Neural cell (in vitro differentiated cells): ENCODE data around the gene ESRRB. TPM values are rescaled to one million over a fixed set of nuclear protein-coding genes. Genes with fewer than 3 reads are reported as not detected.

Source experiments
- H2AFZ ChIP-seq: fragments of 200-600, 300-800 bp; sonication (generic), shearing (Covaris generic); 2 replicates; pipeline ENCODE4 v1.6.0; 2014; ENCODE audit warnings: low read depth, mild to moderate bottlenecking, antibody characterized with exemption, low read length, moderate library complexity
- H3F3A ChIP-seq: fragments of 200-600 bp; shearing (Covaris generic); 2 replicates; pipeline ENCODE4 v1.6.1; 2016; ENCODE audit warnings: mild to moderate bottlenecking, moderate library complexity, mixed read lengths, antibody characterized with exemption, low read length; ENCODE audit not compliant: insufficient read depth, poor library complexity, severe bottlenecking
- H3K27ac ChIP-seq: fragments of 200-600, 300-800 bp; sonication (generic), shearing (Covaris generic); 2 replicates; pipeline ENCODE4 v1.5.1; 2014; ENCODE audit warnings: mild to moderate bottlenecking, low read length, moderate library complexity
- H3K27me3 ChIP-seq: fragments of 300-800, 200-600 bp; sonication (generic), shearing (Covaris generic); 2 replicates; pipeline ENCODE4 v1.6.0; 2014; ENCODE audit warnings: mild to moderate bottlenecking, low read depth, low read length, moderate library complexity; ENCODE audit not compliant: insufficient read depth
- H3K36me3 ChIP-seq: fragments of 300-800, 200-600 bp; sonication (generic), shearing (Covaris generic); 2 replicates; pipeline ENCODE4 v1.5.1; 2014; ENCODE audit warnings: mild to moderate bottlenecking, antibody characterized with exemption, low read length, moderate library complexity; ENCODE audit not compliant: insufficient read depth
- H3K4me2 ChIP-seq: fragments of 300-800, 200-600 bp; sonication (generic), shearing (Covaris generic); 2 replicates; pipeline ENCODE4 v1.6.0; 2014; ENCODE audit warnings: mild to moderate bottlenecking, low read length
- H3K4me3 ChIP-seq: fragments of 300-800, 200-600 bp; sonication (generic), shearing (Covaris generic); 2 replicates; pipeline ENCODE4 v1.5.1; 2014; ENCODE audit warnings: mild to moderate bottlenecking, low read length, moderate library complexity
- H3K79me2 ChIP-seq: fragments of 200-600 bp; shearing (Covaris generic); replicated peaks from 2 replicates; pipeline ENCODE4 v1.6.0; 2014; ENCODE audit warnings: mild to moderate bottlenecking, low read length, moderate library complexity; ENCODE audit not compliant: insufficient read depth
- H3K9ac ChIP-seq: fragments of 300-800, 200-600 bp; sonication (generic), shearing (Covaris generic); 2 replicates; pipeline ENCODE4 v1.6.1; 2016; ENCODE audit warnings: mild to moderate bottlenecking, low read length, mixed read lengths
- H3K9me2 ChIP-seq: fragments of 200-600 bp; shearing (Covaris generic); 2 replicates; pipeline ENCODE4 v1.6.1; 2016; ENCODE audit warnings: mild to moderate bottlenecking, low read length, mixed read lengths; ENCODE audit not compliant: insufficient read depth
- H3K9me3 ChIP-seq: fragments of 200-600, 300-800 bp; sonication (generic), shearing (Covaris generic); 2 replicates; pipeline ENCODE4 v1.6.1; 2016; ENCODE audit warnings: mild to moderate bottlenecking, mixed run types, low read length, moderate library complexity, mixed read lengths
- H4K20me1 ChIP-seq: fragments of 200-600 bp; shearing (Covaris generic); 2 replicates; pipeline ENCODE4 v1.6.1; 2016; ENCODE audit warnings: mild to moderate bottlenecking, mixed run types; ENCODE audit not compliant: insufficient read depth
- CTCF ChIP-seq: fragments of 450-650 bp; IDR thresholded peaks from 2 replicates; pipeline ENCODE4 v1.5.1; 2014; ENCODE audit warnings: antibody characterized with exemption, mild to moderate bottlenecking, moderate library complexity; ENCODE audit not compliant: poor library complexity, severe bottlenecking
- EP300 ChIP-seq: fragments of 450-650 bp; conservative IDR thresholded peaks from 2 replicates; pipeline ENCODE4 v1.6.1; 2014; ENCODE audit warnings: antibody characterized with exemption, mild to moderate bottlenecking, moderate library complexity; ENCODE audit not compliant: poor library complexity, severe bottlenecking
- EZH2 ChIP-seq: fragments of 200-600, 300-800 bp; shearing (Covaris generic), sonication (generic); IDR thresholded peaks from 2 replicates; pipeline ENCODE4 v1.6.1; 2014; ENCODE audit warnings: antibody characterized with exemption, low read length, borderline replicate concordance, mild to moderate bottlenecking; ENCODE audit not compliant: insufficient read depth, poor library complexity, severe bottlenecking
- MXI1 ChIP-seq: fragments of 450-650 bp; conservative IDR thresholded peaks from 2 replicates; pipeline ENCODE4 v1.6.1; 2014; ENCODE audit warnings: antibody characterized with exemption, mild to moderate bottlenecking; ENCODE audit not compliant: poor library complexity, severe bottlenecking
- POLR2AphosphoS5 ChIP-seq: IDR thresholded peaks from 2 replicates; pipeline ENCODE4 v1.6.1; 2012
- RAD21 ChIP-seq: fragments of 450-650 bp; conservative IDR thresholded peaks from 2 replicates; pipeline ENCODE4 v1.6.1; 2014; ENCODE audit warnings: antibody characterized with exemption, mild to moderate bottlenecking, moderate library complexity
- REST ChIP-seq: IDR thresholded peaks from 2 replicates; pipeline ENCODE4 v1.6.1; 2012; ENCODE audit warnings: borderline replicate concordance
- SMC3 ChIP-seq: fragments of 450-650 bp; conservative IDR thresholded peaks from 2 replicates; pipeline ENCODE4 v1.6.1; 2014; ENCODE audit warnings: antibody characterized with exemption, mild to moderate bottlenecking, moderate library complexity; ENCODE audit not compliant: poor library complexity
- TAF1 ChIP-seq: IDR thresholded peaks from 2 replicates; pipeline ENCODE4 v1.6.1; 2012; ENCODE audit warnings: low read depth
- polyA plus RNA-seq: library from polyadenylated mRNA; depleted of rRNA; stranded (reverse); fragments of >200 nt; gene quantifications from 2 replicates; pipeline ENCODE4 v1.2.3, GENCODE V29; 2014

Gene ESRRB
- polyA plus RNA-seq, 1 donor from 2014 or later = 0.59 TPM

- Histone ChIP-seq H3K79me2 (no peaks in the 10 kb centered on the region), H3K4me2 (no peak overlapping the region), H2AFZ (no peak overlapping the region), H4K20me1 (no peaks in the 10 kb centered on the region), H3K9me2 (no peaks in the 10 kb centered on the region), H3K9ac (no peak overlapping the region), H3K27ac (no peak overlapping the region), H3K36me3 (no peaks in the 10 kb centered on the region), H3K9me3 (no peaks in the 10 kb centered on the region), H3K4me3 (no peak overlapping the region), H3F3A (no peaks in the 10 kb centered on the region), H3K27me3 (no peaks in the 10 kb centered on the region)
- TF ChIP-seq CTCF (no peak), SMC3 (no peak)
Observed at GRCh38 chr14:76500480-76500879, 124.5 kb downstream of the ESRRB start.

- Histone ChIP-seq H3K27ac (no peak overlapping the region), H3K27me3 (no peaks in the 10 kb centered on the region), H3K4me2 (no peak overlapping the region), H4K20me1 (no peaks in the 10 kb centered on the region), H3K9me2 (no peaks in the 10 kb centered on the region), H3K9ac (no peak overlapping the region), H3K36me3 (no peaks in the 10 kb centered on the region), H3K9me3 (no peaks in the 10 kb centered on the region), H3F3A (no peaks in the 10 kb centered on the region), H3K79me2 (no peaks in the 10 kb centered on the region), H2AFZ (no peak overlapping the region), H3K4me3 (no peak overlapping the region)
- no peak for TF ChIP-seq EP300
- no peak for TF ChIP-seq TAF1
- no peak for TF ChIP-seq CTCF
- TF ChIP-seq MXI1 = no peak
- TF ChIP-seq POLR2AphosphoS5 = no peak
- TF ChIP-seq EZH2 = no peak
- no peak for TF ChIP-seq REST
- no peak for TF ChIP-seq SMC3
- TF ChIP-seq RAD21 = no peak
Observed at GRCh38 chr14:76501156-76501720, 125.3 kb downstream of the ESRRB start.
